SH-SY5Y (cell line): ENCODE data around the gene EIF4G3.

Source experiments
- GATA2 ChIP-seq: IDR thresholded peaks from 2 replicates; pipeline ENCODE4 v1.6.1; 2011; ENCODE audit warnings: mild to moderate bottlenecking, low read depth, low read length
- GATA3 ChIP-seq: IDR thresholded peaks from 2 replicates; pipeline ENCODE4 v1.6.1; 2011; ENCODE audit warnings: low read depth, mild to moderate bottlenecking, low read length, moderate library complexity

The EIF4G3 gene

GRCh38 chr1:20829946-20830345 is 346.8 kb downstream of the EIF4G3 start:
- no peak for TF ChIP-seq GATA3
- no peak for TF ChIP-seq GATA2

- TF ChIP-seq GATA2: no peak
- no peak for TF ChIP-seq GATA3
Measured at GRCh38 chr1:20829531-20829930, 347.2 kb downstream of the EIF4G3 start.

- TF ChIP-seq GATA3: no peak
- TF ChIP-seq GATA2: no peak
Measured at GRCh38 chr1:20823845-20824244, 352.9 kb downstream of the EIF4G3 start.

- no peak for TF ChIP-seq GATA3
- no peak for TF ChIP-seq GATA2
Measured at GRCh38 chr1:20821466-20821865, 355.2 kb downstream of the EIF4G3 start.

- no peak for TF ChIP-seq GATA2
- no peak for TF ChIP-seq GATA3
Measured at GRCh38 chr1:20819818-20820217, 356.9 kb downstream of the EIF4G3 start.

GRCh38 chr1:20814534-20814871 is 362.2 kb downstream of the EIF4G3 start:
- TF ChIP-seq GATA2 (no peak), GATA3 (no peak)

- TF ChIP-seq GATA3 (no peak), GATA2 (no peak)
Measured at GRCh38 chr1:20811916-20812315, 364.8 kb downstream of the EIF4G3 start.

- TF ChIP-seq GATA2: no peak
- no peak for TF ChIP-seq GATA3
Measured at GRCh38 chr1:20793236-20793635, 383.5 kb downstream of the EIF4G3 start.

- TF ChIP-seq GATA3 (no peak), GATA2 (no peak)
Measured at GRCh38 chr1:20792196-20792595, 384.5 kb downstream of the EIF4G3 start.

- no peak for TF ChIP-seq GATA3
- TF ChIP-seq GATA2: no peak
Measured at GRCh38 chr1:20790785-20791184, 385.9 kb downstream of the EIF4G3 start.

GRCh38 chr1:20787840-20788795 is 388.6 kb downstream of the EIF4G3 start:
- TF ChIP-seq GATA3 (no peak), GATA2 (no peak)

GRCh38 chr1:20787029-20787839 is 389.5 kb downstream of the EIF4G3 start, which contains the start of gene HP1BP3:
TSS of gene HP1BP3 (minus strand) at chr1:20787307. CDS start at chr1:20780440, 6,867 bp downstream.
- TF ChIP-seq GATA2 (no peak), GATA3 (no peak)

- no peak for TF ChIP-seq GATA3
- 0 out of 2 replicates have a peak, but pooled peaks have one; percentile 6 for TF ChIP-seq GATA2
Measured at GRCh38 chr1:20786253-20787028, 390.3 kb downstream of the EIF4G3 start.

GRCh38 chr1:20785907-20786252 is 390.8 kb downstream of the EIF4G3 start:
- TF ChIP-seq GATA2 (no peak), GATA3 (no peak)
